HAP-1 (cell line): ENCODE results near the gene NUDT14.

Source experiments
- DNase-seq, 2 experiments: peaks; one replicate each; pipeline ENCODE4 v3.0.0-alpha.2; 2016 to 2020; ENCODE audit warnings: low spot score in 2 of 2
- H3K27me3 ChIP-seq: fragments of 250-450 bp; sonication (Bioruptor Pico); 2 replicates; pipeline ENCODE4 v1.5.1; 2020; ENCODE audit warnings: low read depth, mild to moderate bottlenecking, moderate library complexity
- H3K36me3 ChIP-seq: fragments of 250-450 bp; sonication (Bioruptor Pico); replicated peaks from 2 replicates; pipeline ENCODE4 v1.5.1; 2020; ENCODE audit warnings: mild to moderate bottlenecking
- H3K4me1 ChIP-seq: fragments of 250-450 bp; sonication (Bioruptor Pico); 2 replicates; pipeline ENCODE4 v1.5.1; 2020; ENCODE audit warnings: mild to moderate bottlenecking
- H3K4me3 ChIP-seq: fragments of 250-450 bp; sonication (Bioruptor Pico); 2 replicates; pipeline ENCODE4 v1.5.1; 2020; ENCODE audit warnings: mild to moderate bottlenecking, moderate library complexity
- H3K9me3 ChIP-seq: fragments of 250-450 bp; sonication (Bioruptor Pico); 2 replicates; pipeline ENCODE4 v1.5.1; 2020; ENCODE audit warnings: mild to moderate bottlenecking, moderate library complexity
- in situ Hi-C: fragments of 300-500 bp; cut with MboI; formaldehyde crosslinking; loops from 3 replicates; pipeline ENCODE4 v1.14.3; 2020; ENCODE audit warnings: low sequenced_read_pairs, inconsistent platforms, mixed read lengths

The NUDT14 gene

GRCh38 chr14:105180592-105181548 lies at the start of gene NUDT14:
Gene NUDT14, minus strand, starts transcription at chr14:105181312. Its CDS starts 103 bp downstream, at chr14:105181209.
- DNase-seq: peak; percentile 46 to 86
- H3K36me3 ChIP-seq: no peaks in the 10 kb centered on the region
- H3K9me3 ChIP-seq: no peaks in the 10 kb centered on the region
- peak within 1 kb of the TSS; percentile 44 for H3K4me3 ChIP-seq
- peaks cover 5% of the 10 kb centered on the region; the same call in 1 of the 2 replicates for H3K4me1 ChIP-seq
- in situ Hi-C loops: no loop called here
- H3K27me3 ChIP-seq: no peaks in the 10 kb centered on the region

- no peak overlapping the region for H3K4me3 ChIP-seq
- DNase-seq: no peak
- no peaks in the 10 kb centered on the region for H3K9me3 ChIP-seq
- no peaks in the 10 kb centered on the region for H3K27me3 ChIP-seq
- H3K36me3 ChIP-seq: peaks cover 12% of the 10 kb centered on the region
- H3K4me1 ChIP-seq: no peaks in the 10 kb centered on the region
- in situ Hi-C loops: no loop called here
Measured at GRCh38 chr14:105229099-105229655, 48.1 kb upstream of the NUDT14 start.

GRCh38 chr14:105228562-105228961 lies 47.5 kb upstream of the NUDT14 start:
- in situ Hi-C loops: no loop called here
- DNase-seq: no peak
- Histone ChIP-seq H3K9me3 (no peaks in the 10 kb centered on the region), H3K27me3 (no peaks in the 10 kb centered on the region), H3K36me3 (peaks cover 16% of the 10 kb centered on the region), H3K4me3 (no peak overlapping the region), H3K4me1 (no peaks in the 10 kb centered on the region)

GRCh38 chr14:105227346-105227745 lies 46.2 kb upstream of the NUDT14 start:
- no peak for DNase-seq
- no peaks in the 10 kb centered on the region for H3K27me3 ChIP-seq
- H3K36me3 ChIP-seq: peaks cover 16% of the 10 kb centered on the region
- no peaks in the 10 kb centered on the region for H3K9me3 ChIP-seq
- no peak overlapping the region for H3K4me3 ChIP-seq
- no peaks in the 10 kb centered on the region for H3K4me1 ChIP-seq
- in situ Hi-C loops: no loop called here

GRCh38 chr14:105226198-105226597 lies 45.1 kb upstream of the NUDT14 start:
- Histone ChIP-seq H3K36me3 (peaks cover 20% of the 10 kb centered on the region), H3K27me3 (no peaks in the 10 kb centered on the region), H3K4me1 (no peaks in the 10 kb centered on the region), H3K9me3 (no peaks in the 10 kb centered on the region), H3K4me3 (no peak overlapping the region)
- in situ Hi-C loops: no loop called here
- no peak for DNase-seq

GRCh38 chr14:105224845-105225570 lies 43.9 kb upstream of the NUDT14 start:
- Histone ChIP-seq H3K27me3 (no peaks in the 10 kb centered on the region), H3K36me3 (peaks cover 22% of the 10 kb centered on the region), H3K4me1 (no peaks in the 10 kb centered on the region), H3K4me3 (no peak overlapping the region), H3K9me3 (no peaks in the 10 kb centered on the region)
- in situ Hi-C loops: no loop called here
- DNase-seq: no peak

- Histone ChIP-seq H3K9me3 (no peaks in the 10 kb centered on the region), H3K27me3 (no peaks in the 10 kb centered on the region), H3K4me3 (no peak overlapping the region), H3K36me3 (peaks cover 31% of the 10 kb centered on the region), H3K4me1 (no peaks in the 10 kb centered on the region)
- no peak for DNase-seq
- in situ Hi-C loops: no loop called here
Measured at GRCh38 chr14:105223770-105224544, 42.8 kb upstream of the NUDT14 start.

GRCh38 chr14:105223260-105223659 lies 42.1 kb upstream of the NUDT14 start:
- H3K36me3 ChIP-seq: peaks cover 36% of the 10 kb centered on the region
- no peaks in the 10 kb centered on the region for H3K4me1 ChIP-seq
- no peaks in the 10 kb centered on the region for H3K9me3 ChIP-seq
- in situ Hi-C loops: no loop called here
- H3K4me3 ChIP-seq: no peak overlapping the region
- no peaks in the 10 kb centered on the region for H3K27me3 ChIP-seq
- no peak for DNase-seq

GRCh38 chr14:105221598-105222178 lies 40.6 kb upstream of the NUDT14 start:
- H3K36me3 ChIP-seq: peaks cover 36% of the 10 kb centered on the region
- in situ Hi-C loops: no loop called here
- H3K4me3 ChIP-seq: no peak overlapping the region
- no peaks in the 10 kb centered on the region for H3K9me3 ChIP-seq
- H3K4me1 ChIP-seq: no peaks in the 10 kb centered on the region
- no peak for DNase-seq
- H3K27me3 ChIP-seq: no peaks in the 10 kb centered on the region

GRCh38 chr14:105220699-105221597 lies 39.8 kb upstream of the NUDT14 start:
- Histone ChIP-seq H3K27me3 (no peaks in the 10 kb centered on the region), H3K36me3 (peaks cover 30% of the 10 kb centered on the region), H3K4me1 (no peaks in the 10 kb centered on the region), H3K4me3 (no peak overlapping the region), H3K9me3 (no peaks in the 10 kb centered on the region)
- in situ Hi-C loops: no loop called here
- DNase-seq: no peak

- Histone ChIP-seq H3K36me3 (peaks cover 27% of the 10 kb centered on the region), H3K4me3 (no peak overlapping the region), H3K27me3 (no peaks in the 10 kb centered on the region), H3K4me1 (no peaks in the 10 kb centered on the region), H3K9me3 (no peaks in the 10 kb centered on the region)
- no peak for DNase-seq
- in situ Hi-C loops: no loop called here
Measured at GRCh38 chr14:105219753-105220152, 38.6 kb upstream of the NUDT14 start.

- Histone ChIP-seq H3K36me3 (peaks cover 24% of the 10 kb centered on the region), H3K4me1 (no peaks in the 10 kb centered on the region), H3K4me3 (no peak overlapping the region), H3K27me3 (no peaks in the 10 kb centered on the region), H3K9me3 (no peaks in the 10 kb centered on the region)
- in situ Hi-C loops: no loop called here
- no peak for DNase-seq
Measured at GRCh38 chr14:105219043-105219612, 38.0 kb upstream of the NUDT14 start.
